HG03460 (cell line): ENCODE measurements around the gene FNDC11.

Experiments used
- ATAC-seq: cut with Tn5 transposase; IDR thresholded peaks from one replicate; pipeline ENCODE4 v1.9.1; 2021; ENCODE audit not compliant: unreplicated experiment

Gene FNDC11

GRCh38 chr20:63539092-63539430 lies 14.9 kb upstream of the FNDC11 start:
- ATAC-seq = no peak

- no peak for ATAC-seq
These were observed 14.3 kb upstream of the FNDC11 start for GRCh38 chr20:63539441-63540370.

- no peak for ATAC-seq
These were observed 13.4 kb upstream of the FNDC11 start for GRCh38 chr20:63540417-63541186.

- ATAC-seq = no peak
These were observed 12.6 kb upstream of the FNDC11 start for GRCh38 chr20:63541371-63541770.

- ATAC-seq = no peak
These were observed 11.9 kb upstream of the FNDC11 start for GRCh38 chr20:63542031-63542559.

GRCh38 chr20:63542696-63543095 lies 11.3 kb upstream of the FNDC11 start:
- ATAC-seq = no peak

- ATAC-seq = no peak
These were observed 10.8 kb upstream of the FNDC11 start for GRCh38 chr20:63543131-63543530.

- ATAC-seq = no peak
These were observed 10.2 kb upstream of the FNDC11 start for GRCh38 chr20:63543733-63544132.

- ATAC-seq = no peak
These were observed 9.6 kb upstream of the FNDC11 start for GRCh38 chr20:63544241-63544957.

GRCh38 chr20:63544958-63545516 lies 8.9 kb upstream of the FNDC11 start:
- no peak for ATAC-seq

GRCh38 chr20:63545814-63546213 lies 8.1 kb upstream of the FNDC11 start:
- ATAC-seq = no peak

GRCh38 chr20:63546256-63546955 lies 7.6 kb upstream of the FNDC11 start:
- ATAC-seq = no peak

GRCh38 chr20:63546956-63547724 lies 6.8 kb upstream of the FNDC11 start:
- no peak for ATAC-seq

- no peak for ATAC-seq
These were observed 6.1 kb upstream of the FNDC11 start, which contains the start of gene SRMS for GRCh38 chr20:63547725-63548480. SRMS (minus strand) TSS chr20:63547749; CDS start chr20:63547463, 286 bp downstream.

- ATAC-seq = no peak
These were observed 5.4 kb upstream of the FNDC11 start for GRCh38 chr20:63548542-63548941.

GRCh38 chr20:63549019-63549418 lies 4.9 kb upstream of the FNDC11 start:
- ATAC-seq = no peak

GRCh38 chr20:63549679-63550282 lies 4.2 kb upstream of the FNDC11 start:
- ATAC-seq = no peak

GRCh38 chr20:63551068-63551467 lies 2.9 kb upstream of the FNDC11 start:
- no peak for ATAC-seq
